Spleen (tissue), 13 donors: ENCODE results near the gene SMIM27. TPM values are rescaled to one million over a fixed set of nuclear protein-coding genes. Genes with fewer than 3 reads are reported as not detected.

Source experiments
- DNase-seq: peaks from one replicate; pipeline ENCODE4 v3.0.0-alpha.2; 2020
- H3K27ac ChIP-seq, 8 donors: fragments of 200-600 bp; sonication (generic) in 7 of 8; 1 replicate in 4 of 8; 2 replicates in 4 of 8; pipeline versions ENCODE4 v1.5.0 to v1.8.0; 2016 to 2021; ENCODE audit warnings: inconsistent platforms in 4 of 8, mild to moderate bottlenecking in 4 of 8, moderate library complexity in 1 of 8
- H3K27me3 ChIP-seq, 7 donors: fragments of 200-600 bp; sonication (generic) in 6 of 7; replicated peaks in 1 of 7; 1 replicate in 4 of 7; 2 replicates in 3 of 7; pipeline versions ENCODE4 v1.5.0 to v1.8.0; 2016 to 2021; ENCODE audit warnings: inconsistent platforms in 3 of 7, mild to moderate bottlenecking in 1 of 7
- H3K36me3 ChIP-seq, 6 donors: fragments of 200-600 bp; sonication (generic) in 5 of 6; 1 replicate in 4 of 6; 2 replicates in 2 of 6; pipeline versions ENCODE4 v1.5.0 to v1.8.0; 2016 to 2021; ENCODE audit warnings: inconsistent platforms in 2 of 6
- H3K4me1 ChIP-seq, 6 donors: fragments of 200-600 bp; sonication (generic) in 5 of 6; 1 replicate in 3 of 6; 2 replicates in 3 of 6; pipeline versions ENCODE4 v1.5.0 to v1.8.0; 2016 to 2021; ENCODE audit warnings: inconsistent platforms in 3 of 6
- H3K4me3 ChIP-seq, 8 donors: fragments of 200-600 bp; sonication (generic) in 7 of 8; 1 replicate in 4 of 8; 2 replicates in 4 of 8; pipeline versions ENCODE4 v1.5.0 to v1.8.0; 2016 to 2021; ENCODE audit warnings: inconsistent platforms in 4 of 8, mild to moderate bottlenecking in 4 of 8, moderate library complexity in 2 of 8
- H3K9me3 ChIP-seq, 8 donors: fragments of 200-600 bp; sonication (generic) in 7 of 8; 1 replicate in 4 of 8; 2 replicates in 4 of 8; pipeline versions ENCODE4 v1.5.0 to v1.8.0; 2016 to 2021; ENCODE audit warnings: inconsistent platforms in 4 of 8
- CTCF ChIP-seq, 11 experiments: fragments of 200-600 bp in 7 of 11; fragments of 450-650 bp in 4 of 11; sonication (generic) in 4 of 11; IDR thresholded peaks in 8 of 11; conservative IDR thresholded peaks in 3 of 11; 1 replicate in 7 of 11; 2 replicates in 4 of 11; pipeline versions ENCODE4 v1.4.0 to v1.8.0; 2016 to 2021; ENCODE audit warnings: antibody characterized with exemption in 11 of 11, inconsistent platforms in 4 of 11, mild to moderate bottlenecking in 1 of 11
- POLR2A ChIP-seq, 3 donors: fragments of 450-650 bp; IDR thresholded peaks; one replicate each; pipeline ENCODE4 v1.5.1; 2017; ENCODE audit warnings: antibody characterized with exemption in 3 of 3, mild to moderate bottlenecking in 1 of 3
- POLR2AphosphoS5 ChIP-seq, 3 donors: sonication (generic); formaldehyde crosslinking; IDR thresholded peaks; one replicate each; pipeline ENCODE4 v1.5.1; 2017; ENCODE audit warnings: antibody characterized with exemption in 3 of 3
- WGBS, 5 donors: extraction: QIAGEN DNeasy Blood & Tissue Kit in 3 of 5; methylation state at CpG; one replicate each; pipeline versions ENCODE4 v1.1.5 to v1.1.7; 2013 to 2018; 5-methylcytosine and 5-hydroxymethylcytosine counted together
- intact Hi-C: fragments of 100-400 bp; cut with DNase I; formaldehyde crosslinking; loops from one replicate; pipeline ENCODE4 v1.15.0; 2023; ENCODE audit warnings: low total_unique reads
- long read RNA-seq, 2 donors: transcript quantifications; one replicate each; lab custom pipeline, GENCODE V29; 2026
- polyA plus RNA-seq, 3 donors: library from polyadenylated mRNA; stranded (reverse); fragments of 200-250 nt; gene quantifications; one replicate each; pipeline ENCODE4 v1.2.1, GENCODE V29; 2013
- total RNA-seq, 7 donors: library from RNA; depleted of rRNA in 3 of 7; stranded (reverse); fragments of >200 nt in 3 of 7; fragmentation: NEBNext Ultra II Directional in 4 of 7; extraction: Animal tissue kit (Norgen Biotek cat#: 25700) in 4 of 7; gene quantifications; one replicate each; pipeline versions ENCODE4 v1.1.0 to v1.2.1, GENCODE V29; 2016 to 2021
- donor health status: healthy with polysubstance abuse.
- donor health status: DM: no; HTN: no; CAD: no; lungs with moderate emphysema.
- donor health status: DM: no; HTN: no; CAD: no.
- donor health status: Bipolar disorder and iron deficiency.
- donor health status: healthy.
- donor health status: DM: no; HTN: no; CAD: no.
- donor health status: DM: yes; HTN: yes; CAD: no.

Gene SMIM27, protein sequence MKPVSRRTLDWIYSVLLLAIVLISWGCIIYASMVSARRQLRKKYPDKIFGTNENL
- total RNA-seq: 10 to 100 TPM in 5 of 7 donors, 1 to 10 TPM in 2; 6.6 to 25.1 (median 18.2) TPM
- polyA plus RNA-seq: 10 to 100 TPM; 19.6 to 31.7 (median 26.3) TPM
- long read RNA-seq, donor 1, transcript SMIM27-206 (1 exons, 668 nt): major isoform, 5 of 22 reads
- long read RNA-seq, donor 1, partial matches to known transcripts: 17 of 22 reads
- long read RNA-seq, donor 1, other reads (novel, unspliced or antisense): 0 of 22 reads
- long read RNA-seq, donor 2, transcript SMIM27-206 (1 exons, 668 nt): major isoform, 6 of 21 reads
- long read RNA-seq, donor 2, partial matches to known transcripts: 15 of 21 reads
- long read RNA-seq, donor 2, other reads (novel, unspliced or antisense): 0 of 21 reads

- H3K36me3 ChIP-seq: peaks cover 0 to 11% (median 0%) of the 10 kb centered on the region in 6 donors
- H3K27me3 ChIP-seq: no peaks in the 10 kb centered on the region
- 0 to 1% (median 0%) methylated on average over 45 to 46 of the region's 46 CpGs for WGBS, 5 donors
- peak within 1 kb of the TSS; percentile 90 to 96 (median 94) for H3K27ac ChIP-seq
- DNase-seq: peak; percentile 97
- H3K9me3 ChIP-seq: no peaks in the 10 kb centered on the region
- intact Hi-C loops: no loop called here
- TF ChIP-seq POLR2AphosphoS5 (IDR thresholded peaks at IDR 0.05) (peak; percentile 87 to 95 (median 90)), POLR2A (IDR thresholded peaks at IDR 0.05) (peak in 1 of 3 donors; percentile 19), CTCF (IDR thresholded peaks at IDR 0.05 in 8 of 11, conservative IDR thresholded peaks at IDR 0.05 in 3 of 11) (peak in 1 of 11 experiments; percentile 9)
- H3K4me1 ChIP-seq: peaks cover 4 to 75% (median 51%) of the 10 kb centered on the region in 6 donors
- peak within 1 kb of the TSS; percentile 59 to 96 (median 80) for H3K4me3 ChIP-seq
Measured at GRCh38 chr9:32552172-32552872, at the start of gene SMIM27, which contains the start of gene TOPORS. Gene SMIM27 (plus strand): TSS chr9:32552327. CDS start chr9:32552435, 108 bp downstream. Gene TOPORS (minus strand): TSS chr9:32552586. CDS start chr9:32552436, 150 bp downstream.

GRCh38 chr9:32502464-32502863 is 49.7 kb upstream of the SMIM27 start:
- H3K4me3 ChIP-seq: no peak overlapping the region
- H3K27ac ChIP-seq: no peak overlapping the region
- intact Hi-C loops: loop anchor here (10.0 kb wide), 1 partner anchor 58 kb away; no protein-coding TSS in a partner anchor
- 66 to 96% (median 87%) methylated on average over 4 of the region's 4 CpGs for WGBS, 5 donors
- no peak for TF ChIP-seq CTCF (IDR thresholded peaks at IDR 0.05 in 8 of 11, conservative IDR thresholded peaks at IDR 0.05 in 3 of 11)
- no peak for TF ChIP-seq POLR2AphosphoS5 (IDR thresholded peaks at IDR 0.05)
- no peak for TF ChIP-seq POLR2A (IDR thresholded peaks at IDR 0.05)
- H3K36me3 ChIP-seq: peaks cover 0 to 58% (median 28%) of the 10 kb centered on the region in 6 donors
- no peak for DNase-seq
- H3K27me3 ChIP-seq: no peaks in the 10 kb centered on the region
- H3K4me1 ChIP-seq: peaks cover 0 to 13% (median 0%) of the 10 kb centered on the region in 6 donors
- H3K9me3 ChIP-seq: no peaks in the 10 kb centered on the region

DNA sequence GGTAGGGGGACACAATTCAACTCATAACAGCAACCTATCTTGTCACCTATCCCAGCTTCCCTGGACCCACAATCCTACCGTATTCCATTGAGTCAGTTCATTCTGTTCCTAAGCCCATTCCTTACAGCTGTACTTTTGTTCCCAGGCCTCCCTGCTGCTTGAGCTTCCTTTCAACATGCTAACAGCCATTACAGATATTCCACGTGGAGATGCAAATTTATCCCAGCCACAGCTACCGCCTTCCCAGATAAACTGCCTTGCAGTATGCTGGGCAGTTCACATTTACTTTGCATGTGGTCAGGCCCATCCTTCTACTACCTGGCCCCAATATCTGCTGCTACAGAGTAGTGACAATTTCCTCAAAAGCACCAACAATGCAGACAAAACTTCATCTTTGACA is 49.1 kb upstream of the SMIM27 start:
- Histone ChIP-seq H3K36me3 (peaks cover 0 to 52% (median 24%) of the 10 kb centered on the region in 6 donors), H3K27me3 (no peaks in the 10 kb centered on the region), H3K27ac (no peak overlapping the region), H3K9me3 (no peaks in the 10 kb centered on the region), H3K4me1 (peaks cover 0 to 18% (median 0%) of the 10 kb centered on the region in 6 donors), H3K4me3 (no peak overlapping the region)
- intact Hi-C loops: loop anchor here (10.0 kb wide), 1 partner anchor 58 kb away; no protein-coding TSS in a partner anchor
- no peak for DNase-seq
- no peak for TF ChIP-seq POLR2AphosphoS5 (IDR thresholded peaks at IDR 0.05)
- TF ChIP-seq CTCF (IDR thresholded peaks at IDR 0.05 in 8 of 11, conservative IDR thresholded peaks at IDR 0.05 in 3 of 11): no peak
- no peak for TF ChIP-seq POLR2A (IDR thresholded peaks at IDR 0.05)
- WGBS, 5 donors: 85 to 93% (median 90%) methylated on average over 3 of the region's 3 CpGs
